ENCODE measurements around the gene FAAP20.

Gene FAAP20

GRCh38 chr1:2228157-2228594 is 33.6 kb upstream of the FAAP20 start, which contains the start of gene SKI:
TSS of gene SKI (plus strand) at chr1:2228319. CDS start at chr1:2228767, 448 bp downstream.
- H3K36me3 ChIP-seq (ENCODE audit: control insufficient read depth in 2 of 2, insufficient read depth in 1 of 2, low read length in 2 of 2): peaks cover 0 to 29% of the 10 kb centered on the region in 2 experiments; a peak in 1 of 3 replicates
- H3K9me3 ChIP-seq (ENCODE audit: control insufficient read depth, insufficient read depth, low read depth, low read length): no peaks in the 10 kb centered on the region
- POLR2A ChIA-PET: interaction anchor here (0.5 to 2.0 kb wide), 7 partner anchors 16 to 183 kb away, joined by 3 to 21 read pairs (median 5); partner anchors contain the start of genes FAAP20, MORN1 and RER1

DNA sequence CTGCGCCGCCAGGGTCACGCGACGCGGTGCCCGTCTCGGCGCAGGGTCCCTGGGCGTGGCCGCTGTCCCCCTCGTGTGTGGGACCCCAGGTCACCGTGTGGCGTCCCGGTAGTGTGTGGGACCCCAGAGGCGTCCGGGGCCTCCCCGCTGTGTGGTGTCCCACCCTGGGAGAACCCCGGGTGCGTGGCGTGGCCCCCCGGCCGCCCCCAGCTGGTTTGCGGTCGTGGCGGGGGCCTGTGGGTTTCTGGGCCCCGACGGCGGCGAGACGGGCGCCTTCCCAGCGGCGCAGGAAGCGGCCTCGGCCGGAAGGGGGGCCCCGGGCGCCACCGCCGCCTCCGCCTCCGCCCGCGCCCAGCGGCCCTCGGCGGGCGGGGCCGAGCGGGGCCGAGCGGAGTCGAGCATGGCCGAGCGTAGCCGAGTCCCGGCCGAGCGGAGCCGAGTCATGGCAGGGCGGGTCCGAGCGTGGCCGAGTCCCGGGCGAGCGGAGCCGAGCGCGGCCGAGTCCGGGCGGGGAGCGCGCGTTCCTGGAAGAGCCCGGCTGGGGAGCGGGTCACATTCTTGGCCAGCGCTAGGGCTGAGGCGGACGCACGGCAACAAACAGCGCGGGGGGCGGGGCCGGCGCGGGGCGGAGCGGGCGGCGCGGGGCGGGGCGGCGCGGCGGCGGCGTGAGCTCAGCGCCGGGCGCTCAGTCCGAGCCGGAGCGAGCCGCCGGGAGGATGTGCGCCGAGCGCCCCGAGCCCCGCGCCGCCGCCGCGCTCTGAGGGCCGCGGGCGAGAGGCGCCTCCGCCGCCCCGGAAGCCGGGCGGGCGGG is 33.0 kb upstream of the FAAP20 start:
- Histone ChIP-seq H3K9me3 (ENCODE audit: control insufficient read depth, insufficient read depth, low read depth, low read length) (no peaks in the 10 kb centered on the region), H3K4me1 (ENCODE audit: control insufficient read depth, insufficient read depth, low read length) (no peaks in the 10 kb centered on the region; the same call in 1 of the 2 replicates), H3K36me3 (ENCODE audit: control insufficient read depth in 2 of 2, insufficient read depth in 1 of 2, low read length in 2 of 2) (peaks cover 0 to 28% of the 10 kb centered on the region in 2 experiments; a peak in 1 of 3 replicates), H3K27ac (ENCODE audit: extremely low read depth, low read depth, low read length) (peak overlapping the region; percentile 94), H3K4me3 (ENCODE audit: low read depth, low read length) (peak overlapping the region; percentile 78)
- ChIA-PET POLR2A (interaction anchor here (0.5 to 1.5 kb wide), 27 partner anchors 8 to 319 kb away, joined by 3 to 21 read pairs (median 4); partner anchors contain the start of genes FAAP20, MORN1 and RER1), CTCF (interaction anchor here (1.0 to 2.0 kb wide), 2 partner anchors 10 to 154 kb away, joined by 3 to 6 read pairs; no protein-coding TSS in a partner anchor)
- TF ChIP-seq, protein P1, sequence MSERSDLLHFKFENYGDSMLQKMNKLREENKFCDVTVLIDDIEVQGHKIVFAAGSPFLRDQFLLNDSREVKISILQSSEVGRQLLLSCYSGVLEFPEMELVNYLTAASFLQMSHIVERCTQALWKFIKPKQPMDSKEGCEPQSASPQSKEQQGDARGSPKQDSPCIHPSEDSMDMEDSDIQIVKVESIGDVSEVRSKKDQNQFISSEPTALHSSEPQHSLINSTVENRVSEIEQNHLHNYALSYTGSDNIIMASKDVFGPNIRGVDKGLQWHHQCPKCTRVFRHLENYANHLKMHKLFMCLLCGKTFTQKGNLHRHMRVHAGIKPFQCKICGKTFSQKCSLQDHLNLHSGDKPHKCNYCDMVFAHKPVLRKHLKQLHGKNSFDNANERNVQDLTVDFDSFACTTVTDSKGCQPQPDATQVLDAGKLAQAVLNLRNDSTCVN (tag by site-specific recombination; optimal IDR thresholded peaks at IDR 0.05): peak; percentile 59
- TF ChIP-seq, protein P2, sequence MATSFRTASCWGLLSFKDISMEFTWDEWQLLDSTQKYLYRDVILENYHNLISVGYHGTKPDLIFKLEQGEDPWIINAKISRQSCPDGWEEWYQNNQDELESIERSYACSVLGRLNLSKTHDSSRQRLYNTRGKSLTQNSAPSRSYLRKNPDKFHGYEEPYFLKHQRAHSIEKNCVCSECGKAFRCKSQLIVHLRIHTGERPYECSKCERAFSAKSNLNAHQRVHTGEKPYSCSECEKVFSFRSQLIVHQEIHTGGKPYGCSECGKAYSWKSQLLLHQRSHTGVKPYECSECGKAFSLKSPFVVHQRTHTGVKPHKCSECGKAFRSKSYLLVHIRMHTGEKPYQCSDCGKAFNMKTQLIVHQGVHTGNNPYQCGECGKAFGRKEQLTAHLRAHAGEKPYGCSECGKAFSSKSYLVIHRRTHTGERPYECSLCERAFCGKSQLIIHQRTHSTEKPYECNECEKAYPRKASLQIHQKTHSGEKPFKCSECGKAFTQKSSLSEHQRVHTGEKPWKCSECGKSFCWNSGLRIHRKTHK (tag by site-specific recombination; IDR thresholded peaks at IDR 0.05): no peak
- TF ChIP-seq ZNF561 (tag by site-specific recombination; IDR thresholded peaks at IDR 0.05; ENCODE audit: borderline replicate concordance) (0 out of 2 replicates have a peak, but pooled peaks have one; percentile 74), PATZ1 (tag by site-specific recombination; IDR thresholded peaks at IDR 0.05) (peak; percentile 72), ZNF571 (tag by site-specific recombination; IDR thresholded peaks at IDR 0.05) (no peak), YY1 (tag by site-specific recombination; IDR thresholded peaks at IDR 0.05) (peak; percentile 19; the same call in 1 of the 2 replicates), ZFHX2 (tag by site-specific recombination; conservative IDR thresholded peaks at IDR 0.05) (peak; percentile 70), ZNF76 (tag by site-specific recombination; IDR thresholded peaks at IDR 0.05; ENCODE audit: borderline replicate concordance, low read depth) (peak; percentile 78), ATF2 (tag by site-specific recombination; IDR thresholded peaks at IDR 0.05; ENCODE audit: low read depth) (no peak), ZNF660 (tag by site-specific recombination; IDR thresholded peaks at IDR 0.05) (peak; percentile 11; the same call in 1 of the 2 replicates), ZNF747 (tag by site-specific recombination; IDR thresholded peaks at IDR 0.05) (no peak), WT1 (tag by site-specific recombination; IDR thresholded peaks at IDR 0.05) (no peak), ZFP69B (tag by site-specific recombination; IDR thresholded peaks at IDR 0.05) (peak; percentile 64; the same call in 1 of the 2 replicates), BCL11B (tag by site-specific recombination; IDR thresholded peaks at IDR 0.05; ENCODE audit: low read depth) (no peak), ZNF335 (tag by site-specific recombination; conservative IDR thresholded peaks at IDR 0.05) (peak; percentile 83), ZNF610 (tag by site-specific recombination; IDR thresholded peaks at IDR 0.05; ENCODE audit: borderline replicate concordance) (0 out of 2 replicates have a peak, but pooled peaks have one; percentile 39), SP2 (tag by site-specific recombination; IDR thresholded peaks at IDR 0.05) (no peak)
- TF ChIP-seq, protein P3, sequence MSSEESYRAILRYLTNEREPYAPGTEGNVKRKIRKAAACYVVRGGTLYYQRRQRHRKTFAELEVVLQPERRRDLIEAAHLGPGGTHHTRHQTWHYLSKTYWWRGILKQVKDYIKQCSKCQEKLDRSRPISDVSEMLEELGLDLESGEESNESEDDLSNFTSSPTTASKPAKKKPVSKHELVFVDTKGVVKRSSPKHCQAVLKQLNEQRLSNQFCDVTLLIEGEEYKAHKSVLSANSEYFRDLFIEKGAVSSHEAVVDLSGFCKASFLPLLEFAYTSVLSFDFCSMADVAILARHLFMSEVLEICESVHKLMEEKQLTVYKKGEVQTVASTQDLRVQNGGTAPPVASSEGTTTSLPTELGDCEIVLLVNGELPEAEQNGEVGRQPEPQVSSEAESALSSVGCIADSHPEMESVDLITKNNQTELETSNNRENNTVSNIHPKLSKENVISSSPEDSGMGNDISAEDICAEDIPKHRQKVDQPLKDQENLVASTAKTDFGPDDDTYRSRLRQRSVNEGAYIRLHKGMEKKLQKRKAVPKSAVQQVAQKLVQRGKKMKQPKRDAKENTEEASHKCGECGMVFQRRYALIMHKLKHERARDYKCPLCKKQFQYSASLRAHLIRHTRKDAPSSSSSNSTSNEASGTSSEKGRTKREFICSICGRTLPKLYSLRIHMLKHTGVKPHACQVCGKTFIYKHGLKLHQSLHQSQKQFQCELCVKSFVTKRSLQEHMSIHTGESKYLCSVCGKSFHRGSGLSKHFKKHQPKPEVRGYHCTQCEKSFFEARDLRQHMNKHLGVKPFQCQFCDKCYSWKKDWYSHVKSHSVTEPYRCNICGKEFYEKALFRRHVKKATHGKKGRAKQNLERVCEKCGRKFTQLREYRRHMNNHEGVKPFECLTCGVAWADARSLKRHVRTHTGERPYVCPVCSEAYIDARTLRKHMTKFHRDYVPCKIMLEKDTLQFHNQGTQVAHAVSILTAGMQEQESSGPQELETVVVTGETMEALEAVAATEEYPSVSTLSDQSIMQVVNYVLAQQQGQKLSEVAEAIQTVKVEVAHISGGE (tag by site-specific recombination; conservative IDR thresholded peaks at IDR 0.05; ENCODE audit: low read depth): peak; percentile 80

More at GRCh38 chr1:2228157-2228594, 33.6 kb upstream of the FAAP20 start, which contains the start of gene SKI:
- CTCF ChIA-PET: interaction anchor here (1.0 kb wide), 1 partner anchor 10 kb away, joined by 3 read pairs; no protein-coding TSS in a partner anchor
- TF ChIP-seq ZNF24 (tag by site-specific recombination; IDR thresholded peaks at IDR 0.05): no peak
- TF ChIP-seq ZNF433 (tag by site-specific recombination; IDR thresholded peaks at IDR 0.05; ENCODE audit: low read depth): no peak
- TF ChIP-seq ZNF785 (tag by site-specific recombination; IDR thresholded peaks at IDR 0.05): no peak
- peak within 1 kb of the TSS; percentile 78 for H3K4me3 ChIP-seq (ENCODE audit: low read depth, low read length)
- peak within 1 kb of the TSS; percentile 94 for H3K27ac ChIP-seq (ENCODE audit: extremely low read depth, low read depth, low read length)
- no peaks in the 10 kb centered on the region; the same call in 1 of the 2 replicates for H3K4me1 ChIP-seq (ENCODE audit: control insufficient read depth, insufficient read depth, low read length)
